Keratinocyte (primary cell): ENCODE data around the gene HLA-F.

ENCODE experiments used
- EZH2 ChIP-seq: IDR thresholded peaks from one replicate; pipeline ENCODE4 v1.6.1; 2012; ENCODE audit warnings: inconsistent platforms, mild to moderate bottlenecking, low read length, moderate library complexity
- TF ChIP-seq, protein P1 (sequence below), 3 experiments: IDR thresholded peaks in 1 of 3; conservative IDR thresholded peaks in 1 of 3; optimal IDR thresholded peaks in 1 of 3; 2 replicates in 2 of 3; 3 replicates in 1 of 3; pipeline versions ENCODE3 to v1.5.1; 2011; ENCODE audit warnings: low read length in 3 of 3, mild to moderate bottlenecking in 3 of 3, moderate library complexity in 2 of 3, control low read depth in 1 of 3, inconsistent platforms in 1 of 3; ENCODE audit not compliant: insufficient read depth in 2 of 3; ENCODE audit errors: extremely low read depth in 1 of 3

DNA sequence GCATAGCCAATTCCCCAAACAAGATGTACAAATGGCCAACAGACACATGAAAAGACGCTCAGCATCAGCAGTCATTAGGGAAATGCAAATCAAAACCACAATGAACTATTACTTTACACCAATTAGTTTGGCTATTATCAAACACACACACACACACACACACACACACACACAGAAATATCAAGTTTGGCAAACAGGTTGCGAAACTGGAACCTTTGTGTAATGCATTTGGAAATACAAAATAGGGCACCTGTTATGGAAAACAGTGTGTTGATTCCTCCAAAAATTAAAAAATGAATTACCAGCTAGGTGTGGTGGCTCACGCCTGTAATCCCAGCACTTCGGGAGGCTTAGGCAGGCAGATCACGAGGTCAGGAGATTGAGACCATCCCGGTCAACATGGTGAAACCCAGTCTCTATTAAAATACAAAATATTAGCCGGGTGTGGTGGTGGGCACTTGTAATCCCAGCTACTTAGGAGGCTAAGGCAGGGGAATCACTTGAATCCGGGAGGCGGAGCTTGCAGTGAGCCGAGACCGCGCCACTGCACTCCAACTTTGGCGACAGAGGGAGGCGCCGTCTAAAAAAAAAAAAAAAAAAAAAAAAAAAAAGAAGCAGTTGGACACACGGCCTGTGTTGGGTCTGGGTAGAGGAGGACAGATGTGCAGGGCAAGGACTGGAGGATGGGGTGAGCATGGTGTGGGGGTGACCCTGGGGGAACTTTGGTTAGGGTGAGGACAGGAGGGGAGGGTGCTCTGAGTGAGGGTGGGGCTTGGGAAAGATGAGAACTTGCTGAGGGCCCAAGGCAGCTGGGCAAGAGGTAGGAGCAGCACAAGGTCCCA is 23.8 kb downstream of the HLA-F start:
- TF ChIP-seq, protein P1, sequence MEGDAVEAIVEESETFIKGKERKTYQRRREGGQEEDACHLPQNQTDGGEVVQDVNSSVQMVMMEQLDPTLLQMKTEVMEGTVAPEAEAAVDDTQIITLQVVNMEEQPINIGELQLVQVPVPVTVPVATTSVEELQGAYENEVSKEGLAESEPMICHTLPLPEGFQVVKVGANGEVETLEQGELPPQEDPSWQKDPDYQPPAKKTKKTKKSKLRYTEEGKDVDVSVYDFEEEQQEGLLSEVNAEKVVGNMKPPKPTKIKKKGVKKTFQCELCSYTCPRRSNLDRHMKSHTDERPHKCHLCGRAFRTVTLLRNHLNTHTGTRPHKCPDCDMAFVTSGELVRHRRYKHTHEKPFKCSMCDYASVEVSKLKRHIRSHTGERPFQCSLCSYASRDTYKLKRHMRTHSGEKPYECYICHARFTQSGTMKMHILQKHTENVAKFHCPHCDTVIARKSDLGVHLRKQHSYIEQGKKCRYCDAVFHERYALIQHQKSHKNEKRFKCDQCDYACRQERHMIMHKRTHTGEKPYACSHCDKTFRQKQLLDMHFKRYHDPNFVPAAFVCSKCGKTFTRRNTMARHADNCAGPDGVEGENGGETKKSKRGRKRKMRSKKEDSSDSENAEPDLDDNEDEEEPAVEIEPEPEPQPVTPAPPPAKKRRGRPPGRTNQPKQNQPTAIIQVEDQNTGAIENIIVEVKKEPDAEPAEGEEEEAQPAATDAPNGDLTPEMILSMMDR (optimal IDR thresholded peaks at IDR 0.05 in 1 of 3, IDR thresholded peaks at IDR 0.05 in 1 of 3, conservative IDR thresholded peaks at IDR 0.05 in 1 of 3; ENCODE audit: extremely low read depth in 1 of 3, insufficient read depth in 2 of 3, low read length in 3 of 3), result no peak
- no peak for TF ChIP-seq EZH2
